PFSK-1 (cell line): ENCODE data around the gene MCL1.
A peak's percentile ranks its signal among the peaks of the same experiment; 100 is the strongest.

Experiments used
- FOXP2 ChIP-seq: optimal IDR thresholded peaks from 2 replicates; pipeline ENCODE3; 2011; ENCODE audit warnings: borderline replicate concordance, control low read depth, inconsistent platforms; ENCODE audit not compliant: insufficient read depth; ENCODE audit errors: extremely low read length, extremely low read depth
- POLR2AphosphoS5 ChIP-seq: IDR thresholded peaks from 2 replicates; pipeline ENCODE4 v1.6.1; 2012; ENCODE audit warnings: low read depth, mild to moderate bottlenecking, control low read depth, low read length, moderate library complexity
- REST ChIP-seq, 2 experiments: IDR thresholded peaks; 2 replicates each; pipeline versions ENCODE4 v1.6.1 to v1.8.0; 2011 to 2012; ENCODE audit warnings: low read depth in 2 of 2, low read length in 2 of 2, control low read depth in 1 of 2, inconsistent platforms in 1 of 2, mild to moderate bottlenecking in 1 of 2, moderate library complexity in 1 of 2; ENCODE audit not compliant: insufficient read depth in 1 of 2
- SIN3A ChIP-seq: IDR thresholded peaks from 2 replicates; pipeline ENCODE4 v1.6.1; 2012; ENCODE audit warnings: mild to moderate bottlenecking, low read length, moderate library complexity, borderline replicate concordance; ENCODE audit not compliant: insufficient read depth
- TAF1 ChIP-seq: IDR thresholded peaks from 2 replicates; pipeline ENCODE4 v1.6.1; 2012; ENCODE audit warnings: low read length, control low read depth, borderline replicate concordance; ENCODE audit not compliant: insufficient read depth

Gene MCL1

DNA sequence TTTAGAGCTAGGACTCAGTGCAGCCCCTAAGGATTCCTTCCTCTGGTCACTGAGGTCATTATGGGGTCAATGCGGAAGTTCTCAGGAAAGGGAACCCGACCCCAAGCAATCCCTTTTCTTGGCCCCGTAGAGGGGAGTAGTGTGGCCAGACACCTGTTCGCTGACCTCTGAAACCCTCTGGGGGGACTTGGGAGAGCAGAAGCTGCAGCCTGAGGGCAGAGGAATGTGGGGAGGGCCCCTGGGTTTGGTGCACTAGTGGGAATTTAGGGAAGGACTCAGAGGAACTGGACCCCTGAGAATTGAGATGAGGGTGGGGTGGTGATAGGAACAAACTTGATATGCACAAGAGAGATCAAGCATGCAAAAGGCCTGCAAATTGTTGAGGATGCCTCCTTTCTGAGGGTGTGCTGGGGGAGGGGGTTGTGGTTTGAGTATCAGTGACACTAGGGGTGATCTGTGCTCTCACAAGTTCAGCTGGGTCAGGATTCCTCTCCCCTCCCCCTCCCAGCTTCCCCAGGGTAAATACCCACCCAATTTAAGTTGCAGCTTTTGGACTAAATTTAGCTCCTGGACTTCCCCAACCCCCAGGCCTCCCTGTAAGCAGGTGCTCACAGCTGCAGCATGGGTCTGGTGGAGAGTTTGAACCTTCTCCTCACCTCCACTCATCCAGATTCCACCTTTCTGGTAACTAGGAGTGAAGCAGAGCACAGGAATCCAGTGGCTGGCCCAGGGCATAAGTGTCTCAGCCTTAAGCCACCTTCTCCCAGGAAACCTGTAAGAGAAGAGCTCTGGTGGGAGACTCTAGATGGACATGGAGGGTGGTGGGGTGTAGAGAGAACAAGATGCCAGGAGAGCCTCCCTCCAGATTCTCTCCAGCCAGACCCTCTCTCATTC, 16.7 kb downstream of the MCL1 start:
- TF ChIP-seq REST (IDR thresholded peaks at IDR 0.05; ENCODE audit: insufficient read depth in 1 of 2, low read depth in 2 of 2, low read length in 2 of 2): no peak
- TF ChIP-seq FOXP2: no peak
- no peak for TF ChIP-seq TAF1
- TF ChIP-seq POLR2AphosphoS5: no peak
- TF ChIP-seq SIN3A: no peak

GRCh38 chr1:150561974-150562445, 17.4 kb downstream of the MCL1 start:
- 0 out of 4 replicates have a peak, but pooled peaks of 1 of the 2 experiments have one; percentile 31 for TF ChIP-seq REST (IDR thresholded peaks at IDR 0.05; ENCODE audit: insufficient read depth in 1 of 2, low read depth in 2 of 2, low read length in 2 of 2)
- 0 out of 2 replicates have a peak, but pooled peaks have one; percentile 49 for TF ChIP-seq TAF1
- 0 out of 2 replicates have a peak, but pooled peaks have one; percentile 55 for TF ChIP-seq SIN3A
- no peak for TF ChIP-seq POLR2AphosphoS5

DNA sequence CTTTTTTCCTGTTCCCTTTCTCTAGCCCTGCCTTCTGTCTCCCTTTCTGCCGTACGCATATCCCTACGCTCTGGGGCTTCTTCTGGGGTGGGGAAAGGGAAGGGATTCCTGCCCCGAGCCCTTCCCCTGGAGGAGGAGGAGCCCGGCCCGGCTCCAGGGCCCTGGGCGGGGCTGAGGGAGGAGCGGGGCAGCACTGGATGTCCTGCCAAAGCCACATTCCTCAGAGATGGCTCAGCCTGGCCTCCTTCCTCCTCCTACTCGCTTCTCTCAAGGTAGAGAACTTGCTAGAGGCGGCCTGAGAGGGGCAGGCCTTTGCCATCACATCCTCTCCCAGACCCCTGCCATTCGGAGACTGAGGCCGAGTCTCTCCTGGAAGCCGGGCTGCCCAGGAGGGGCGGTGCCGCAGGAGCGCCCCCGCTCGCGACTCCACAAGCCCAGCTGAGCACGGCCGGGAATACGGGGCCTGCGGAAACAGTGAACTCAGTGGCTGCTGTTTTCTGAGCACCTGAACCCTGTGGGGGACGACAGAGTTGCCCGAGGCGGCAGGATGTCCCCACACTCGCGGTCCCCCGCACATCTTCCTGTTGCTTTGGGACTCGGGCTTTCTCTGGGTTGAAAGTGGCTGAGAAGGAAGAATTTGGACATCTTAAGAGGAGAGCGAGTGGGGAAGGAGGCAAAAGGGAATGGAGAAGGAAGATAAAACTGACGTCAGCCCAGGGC, 18.0 kb downstream of the MCL1 start:
- TF ChIP-seq FOXP2 (no peak), POLR2AphosphoS5 (peak; percentile 74; the same call in 1 of the 2 replicates), TAF1 (peak; percentile 75; the same call in 1 of the 2 replicates), REST (IDR thresholded peaks at IDR 0.05; ENCODE audit: insufficient read depth in 1 of 2, low read depth in 2 of 2, low read length in 2 of 2) (peak in 1 of 2 experiments; percentile 7; a peak in 1 of 4 replicates), SIN3A (0 out of 2 replicates have a peak, but pooled peaks have one; percentile 30)

- no peak for TF ChIP-seq REST (IDR thresholded peaks at IDR 0.05; ENCODE audit: insufficient read depth in 1 of 2, low read depth in 2 of 2, low read length in 2 of 2)
- no peak for TF ChIP-seq POLR2AphosphoS5
- TF ChIP-seq SIN3A: no peak
- no peak for TF ChIP-seq TAF1
- no peak for TF ChIP-seq FOXP2
Measured at GRCh38 chr1:150560576-150561253, 18.7 kb downstream of the MCL1 start.
